H1 (cell line): ENCODE results near the gene PLEKHO1.

Experiments used
- BACH1 ChIP-seq: IDR thresholded peaks from 2 replicates; pipeline ENCODE4 v1.6.1; 2012; ENCODE audit warnings: low read length, improper control_type of control experiment
- CHD1 ChIP-seq: IDR thresholded peaks from 2 replicates; pipeline ENCODE4 v1.6.1; 2012; ENCODE audit warnings: low read depth, low read length, improper control_type of control experiment
- CHD2 ChIP-seq: IDR thresholded peaks from 2 replicates; pipeline ENCODE4 v1.6.1; 2012; ENCODE audit warnings: low read length, improper control_type of control experiment
- EZH2 ChIP-seq: fragments of 200-600 bp; sonication (generic); IDR thresholded peaks from 2 replicates; pipeline ENCODE4 v1.7.1; 2012; ENCODE audit warnings: low read depth, mild to moderate bottlenecking, moderate library complexity, low read length, inconsistent platforms; ENCODE audit not compliant: severe bottlenecking
- GABPA ChIP-seq: IDR thresholded peaks from 2 replicates; pipeline ENCODE4 v1.6.1; 2011; ENCODE audit warnings: mild to moderate bottlenecking, low read length, moderate library complexity, borderline replicate concordance; ENCODE audit not compliant: insufficient read depth
- HDAC2 ChIP-seq, 2 experiments: fragments of 300-600 bp in 1 of 2; sonication (generic) in 1 of 2; IDR thresholded peaks; 2 replicates each; pipeline ENCODE4 v1.6.1; 2011 to 2012; ENCODE audit warnings: low read depth in 2 of 2, low read length in 2 of 2, mild to moderate bottlenecking in 2 of 2, moderate library complexity in 2 of 2, borderline replicate concordance in 1 of 2, inconsistent platforms in 1 of 2
- KDM5A ChIP-seq: fragments of 200-600 bp; IDR thresholded peaks from 2 replicates; pipeline ENCODE4 v1.7.1; 2012; ENCODE audit warnings: mild to moderate bottlenecking, low read length, inconsistent platforms, mixed read lengths
- POLR2A ChIP-seq, 2 experiments: IDR thresholded peaks; 1 replicate in 1 of 2; 2 replicates in 1 of 2; pipeline ENCODE4 v1.6.1; 2011; ENCODE audit warnings: low read depth in 2 of 2, low read length in 2 of 2, mild to moderate bottlenecking in 2 of 2; ENCODE audit errors: control extremely low read depth in 1 of 2
- TF ChIP-seq, protein P1 (sequence below): IDR thresholded peaks from 2 replicates; pipeline ENCODE4 v1.6.1; 2012; ENCODE audit warnings: inconsistent platforms
- TF ChIP-seq, protein P2 (sequence below), 3 experiments: IDR thresholded peaks; 1 replicate in 2 of 3; 2 replicates in 1 of 3; pipeline versions ENCODE4 v1.5.1 to v1.6.1; 2011; ENCODE audit warnings: low read length in 3 of 3, mild to moderate bottlenecking in 3 of 3, inconsistent platforms in 2 of 3, low read depth in 1 of 3, moderate library complexity in 1 of 3; ENCODE audit not compliant: insufficient read depth in 1 of 3; ENCODE audit errors: control extremely low read depth in 1 of 3
- TF ChIP-seq, protein P3 (sequence below): IDR thresholded peaks from 2 replicates; pipeline ENCODE4 v1.6.1; 2011; ENCODE audit warnings: low read depth, mild to moderate bottlenecking, low read length; ENCODE audit not compliant: insufficient read depth

DNA sequence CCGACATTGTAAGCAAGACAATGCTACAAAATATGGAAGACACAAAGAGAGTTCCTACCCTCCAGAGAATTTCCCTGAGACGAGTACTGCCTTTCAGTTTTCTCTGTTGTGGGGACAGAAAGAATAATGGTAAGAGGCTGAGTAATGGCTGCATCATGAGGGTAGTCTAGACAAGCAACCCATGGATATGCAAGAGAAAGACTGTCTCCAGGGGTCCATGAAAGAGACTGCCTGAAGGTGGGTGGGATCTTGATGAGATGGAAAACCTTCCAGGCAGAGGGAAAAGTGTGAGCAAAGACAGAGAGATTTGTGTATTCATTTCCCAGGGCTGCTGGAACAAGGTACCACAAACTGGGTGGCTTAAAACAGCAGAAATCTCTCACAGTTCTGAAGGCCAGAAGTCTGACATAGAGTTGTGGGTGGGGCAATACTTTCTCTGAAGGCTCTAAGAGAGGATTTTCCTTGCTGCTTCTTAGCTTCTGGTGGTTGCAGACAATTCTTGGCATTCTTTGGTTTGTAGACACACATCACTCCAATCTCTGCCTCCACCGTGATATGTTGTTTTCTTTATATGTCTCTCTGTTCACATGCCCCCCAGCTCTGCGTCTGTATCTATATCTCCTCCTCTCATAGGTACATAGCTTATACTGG lies 44.8 kb downstream of the PLEKHO1 start:
- TF ChIP-seq CHD2, result no peak
- TF ChIP-seq CHD1, result no peak
- no peak for TF ChIP-seq EZH2
- no peak for TF ChIP-seq POLR2A (IDR thresholded peaks at IDR 0.05; ENCODE audit: control extremely low read depth in 1 of 2, low read depth in 2 of 2, low read length in 2 of 2)
- TF ChIP-seq, protein P1, sequence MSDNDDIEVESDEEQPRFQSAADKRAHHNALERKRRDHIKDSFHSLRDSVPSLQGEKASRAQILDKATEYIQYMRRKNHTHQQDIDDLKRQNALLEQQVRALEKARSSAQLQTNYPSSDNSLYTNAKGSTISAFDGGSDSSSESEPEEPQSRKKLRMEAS, result no peak
- TF ChIP-seq, protein P2, sequence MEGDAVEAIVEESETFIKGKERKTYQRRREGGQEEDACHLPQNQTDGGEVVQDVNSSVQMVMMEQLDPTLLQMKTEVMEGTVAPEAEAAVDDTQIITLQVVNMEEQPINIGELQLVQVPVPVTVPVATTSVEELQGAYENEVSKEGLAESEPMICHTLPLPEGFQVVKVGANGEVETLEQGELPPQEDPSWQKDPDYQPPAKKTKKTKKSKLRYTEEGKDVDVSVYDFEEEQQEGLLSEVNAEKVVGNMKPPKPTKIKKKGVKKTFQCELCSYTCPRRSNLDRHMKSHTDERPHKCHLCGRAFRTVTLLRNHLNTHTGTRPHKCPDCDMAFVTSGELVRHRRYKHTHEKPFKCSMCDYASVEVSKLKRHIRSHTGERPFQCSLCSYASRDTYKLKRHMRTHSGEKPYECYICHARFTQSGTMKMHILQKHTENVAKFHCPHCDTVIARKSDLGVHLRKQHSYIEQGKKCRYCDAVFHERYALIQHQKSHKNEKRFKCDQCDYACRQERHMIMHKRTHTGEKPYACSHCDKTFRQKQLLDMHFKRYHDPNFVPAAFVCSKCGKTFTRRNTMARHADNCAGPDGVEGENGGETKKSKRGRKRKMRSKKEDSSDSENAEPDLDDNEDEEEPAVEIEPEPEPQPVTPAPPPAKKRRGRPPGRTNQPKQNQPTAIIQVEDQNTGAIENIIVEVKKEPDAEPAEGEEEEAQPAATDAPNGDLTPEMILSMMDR (IDR thresholded peaks at IDR 0.05; ENCODE audit: control extremely low read depth in 1 of 3, insufficient read depth in 1 of 3, low read depth in 1 of 3, low read length in 3 of 3), result no peak
- no peak for TF ChIP-seq GABPA
- TF ChIP-seq BACH1, result no peak
- no peak for TF ChIP-seq HDAC2 (IDR thresholded peaks at IDR 0.05; ENCODE audit: borderline replicate concordance in 1 of 2, low read depth in 2 of 2, low read length in 2 of 2)
- no peak for TF ChIP-seq KDM5A
- TF ChIP-seq, protein P3, sequence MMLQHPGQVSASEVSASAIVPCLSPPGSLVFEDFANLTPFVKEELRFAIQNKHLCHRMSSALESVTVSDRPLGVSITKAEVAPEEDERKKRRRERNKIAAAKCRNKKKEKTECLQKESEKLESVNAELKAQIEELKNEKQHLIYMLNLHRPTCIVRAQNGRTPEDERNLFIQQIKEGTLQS, result no peak
